Activated T-cell treated with anti-CD3 and anti-CD28 coated beads, Interleukin-2, amount 50 U/mL, for 48 hours (primary cell): ENCODE measurements around the gene ATXN1.
A peak's percentile ranks its signal among the peaks of the same experiment; 100 is the strongest.

Experiments
- DNase-seq, 2 experiments: peaks; one replicate each; pipeline ENCODE4 v3.0.0-alpha.2; 2020

The ATXN1 gene

GRCh38 chr6:16600701-16601100 lies 160.6 kb downstream of the ATXN1 start:
- DNase-seq = no peak

DNA sequence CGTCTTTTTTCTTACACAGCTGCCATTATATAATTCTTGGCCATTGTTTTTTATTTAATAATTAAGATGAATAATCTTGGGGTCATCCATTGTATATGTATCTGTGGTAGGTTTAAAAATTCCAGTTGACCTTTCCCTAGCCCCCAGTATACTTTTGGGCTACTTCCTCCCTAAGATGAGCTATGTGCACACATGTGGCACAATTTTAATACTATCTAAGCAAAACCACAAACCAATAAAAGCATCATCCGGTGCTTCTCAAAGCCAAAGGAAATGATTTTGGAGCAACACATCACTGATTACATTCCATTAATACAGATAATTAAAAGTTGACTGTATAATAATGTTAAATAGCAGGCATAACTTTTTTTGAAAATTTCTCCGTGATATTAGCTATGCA lies 161.2 kb downstream of the ATXN1 start:
- no peak for DNase-seq

DNA sequence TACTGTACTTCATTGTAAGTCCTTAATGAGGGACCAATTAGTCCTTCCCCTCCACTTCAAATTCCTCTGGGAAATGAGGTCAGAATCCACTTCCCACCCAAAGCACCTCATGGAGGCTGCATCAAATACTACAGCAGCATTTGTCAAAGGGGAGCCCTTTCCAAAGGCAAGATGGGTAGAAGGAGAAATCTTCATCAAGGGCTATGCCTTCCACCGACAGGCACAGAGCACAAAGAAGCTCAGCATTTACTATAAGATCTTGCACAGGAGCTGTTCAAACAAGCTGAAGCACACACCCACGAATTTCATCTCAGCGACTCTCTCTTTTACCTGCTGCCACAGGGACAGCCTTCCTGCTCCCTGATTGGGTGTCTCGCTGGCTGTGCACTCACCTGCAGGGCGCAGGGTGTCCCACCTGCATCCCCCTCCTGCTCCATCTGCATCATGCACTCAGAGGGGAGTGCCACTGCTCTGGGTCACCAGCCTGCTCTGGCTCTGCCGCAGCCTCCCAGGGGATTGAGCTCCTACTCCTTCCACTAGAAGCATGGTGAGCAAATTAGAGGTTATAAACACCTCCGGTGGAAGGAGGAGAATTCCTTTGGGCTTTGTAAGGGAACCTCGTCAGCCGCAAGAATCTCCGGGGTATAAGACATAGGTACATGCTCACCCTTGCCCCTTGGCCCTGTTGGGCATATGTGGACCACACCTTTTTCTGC lies 164.5 kb downstream of the ATXN1 start:
- no peak for DNase-seq

DNA sequence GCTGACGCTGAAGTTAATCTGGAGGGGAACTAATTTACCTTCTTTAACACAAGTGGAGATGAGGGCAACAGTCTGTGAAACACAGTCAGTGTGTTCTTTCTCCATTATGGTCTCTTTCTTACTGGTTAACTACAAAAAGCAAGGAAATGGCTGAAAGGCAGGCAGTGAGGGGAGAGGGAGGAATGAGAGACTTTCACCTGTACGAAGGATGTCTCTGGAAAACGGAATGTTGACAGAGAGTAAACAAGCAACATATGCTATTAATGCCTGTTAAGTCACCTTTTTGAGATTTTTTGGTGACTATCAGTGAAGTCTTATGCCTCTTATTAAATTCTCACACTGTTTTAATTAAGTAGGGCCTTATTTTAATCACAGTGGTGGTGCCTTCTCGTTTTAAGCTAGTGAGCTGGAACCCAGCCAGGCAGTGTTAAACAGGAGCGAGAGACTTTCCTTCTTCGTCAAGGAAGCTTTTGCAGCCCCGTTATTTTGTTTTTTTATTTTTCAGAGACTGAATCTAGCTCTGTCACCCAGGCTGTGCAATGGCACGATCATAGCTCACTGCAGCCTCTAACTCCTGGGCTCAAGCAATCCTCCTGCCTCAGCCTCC lies 165.6 kb downstream of the ATXN1 start:
- no peak for DNase-seq

- no peak for DNase-seq
These were observed 166.4 kb downstream of the ATXN1 start for GRCh38 chr6:16594849-16595248.

DNA sequence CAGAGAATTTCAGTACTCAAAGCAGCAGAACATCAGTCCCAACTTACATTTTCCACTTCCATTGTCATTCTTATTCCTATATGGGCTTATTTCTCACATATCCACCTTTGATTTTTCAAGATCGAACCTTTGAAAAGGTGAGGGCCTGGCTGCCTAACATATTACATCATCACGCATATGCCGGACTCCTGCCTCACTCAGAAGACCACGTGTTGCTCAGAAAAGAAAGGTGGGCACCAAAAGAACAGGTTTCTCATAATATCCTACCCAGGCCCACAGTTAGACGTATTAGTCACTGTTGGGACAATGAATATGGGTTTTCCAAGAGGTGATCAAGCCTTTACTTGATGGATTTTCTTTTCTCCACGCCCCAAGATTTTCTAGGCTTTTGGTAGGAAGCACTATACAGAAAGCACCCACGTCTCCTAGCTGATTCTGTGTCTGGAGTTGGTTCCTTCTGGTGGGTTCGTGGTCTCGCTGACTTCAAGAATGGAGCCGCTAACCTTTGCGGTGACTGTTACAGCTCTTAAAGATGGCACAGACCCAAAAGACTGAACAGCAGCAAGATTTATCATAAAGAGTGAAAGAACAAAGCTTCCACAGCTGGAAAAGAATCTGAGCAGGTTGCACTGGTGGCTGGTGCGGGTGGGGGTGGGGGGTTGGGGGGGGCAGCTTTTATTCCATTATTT lies 168.9 kb downstream of the ATXN1 start:
- no peak for DNase-seq

DNA sequence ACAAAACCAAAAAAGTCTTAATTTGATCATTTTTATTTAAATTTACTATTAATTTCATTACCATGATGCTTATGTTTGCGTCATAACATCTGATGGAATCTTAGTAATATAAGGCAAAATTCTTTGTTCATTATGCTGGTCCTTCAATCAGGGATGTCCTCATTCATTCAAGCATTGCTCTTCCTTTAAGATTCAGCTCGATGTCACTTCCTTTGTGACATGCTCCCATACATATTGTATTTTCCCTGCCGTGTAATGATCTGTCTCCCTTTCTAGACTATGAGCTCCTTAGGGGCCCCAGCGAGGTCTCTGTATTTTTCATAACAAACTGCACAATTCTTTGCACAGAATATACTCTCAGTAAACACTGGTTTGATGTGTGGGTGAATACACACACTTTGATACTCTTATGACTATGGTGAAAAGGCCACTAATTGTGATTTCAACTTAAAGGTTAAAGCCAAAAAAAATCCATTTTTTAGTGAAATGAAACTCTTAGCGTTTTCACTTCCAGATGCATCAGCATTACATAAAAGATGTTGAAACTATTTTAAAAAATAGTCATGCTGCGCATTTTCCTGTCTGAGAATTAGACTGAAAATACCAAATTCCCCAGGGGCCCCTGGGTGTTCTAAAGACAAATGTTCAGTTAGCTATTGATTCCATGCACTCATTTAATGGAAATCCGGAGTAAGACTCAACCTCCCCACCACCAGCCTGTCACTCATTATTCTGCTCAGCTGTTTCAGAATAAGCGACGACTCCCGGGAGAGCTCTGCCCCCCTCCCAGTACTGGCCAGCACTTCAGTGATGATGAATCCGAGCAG lies 169.7 kb downstream of the ATXN1 start:
- DNase-seq = peak; percentile 44 to 58

DNA sequence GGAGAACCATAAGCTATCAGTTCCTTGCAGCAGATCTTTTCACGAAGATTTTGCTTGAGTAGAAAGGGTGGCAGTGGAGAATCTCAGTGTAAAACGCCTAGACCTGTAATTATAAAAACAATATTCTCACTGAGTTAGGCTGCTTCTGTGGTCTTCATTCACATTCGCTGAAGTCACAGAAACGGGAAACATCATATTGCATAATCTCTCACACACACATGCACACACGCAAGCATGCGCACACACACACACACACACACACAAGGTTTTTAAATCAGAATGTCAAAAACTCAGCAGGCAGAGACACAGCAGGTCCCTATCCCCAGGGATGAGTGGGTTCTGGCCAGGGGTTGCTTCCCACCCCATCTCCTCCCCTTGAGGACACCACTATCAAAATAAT lies 175.5 kb downstream of the ATXN1 start:
- no peak for DNase-seq

GRCh38 chr6:16583144-16583762 lies 178.0 kb downstream of the ATXN1 start:
- no peak for DNase-seq

DNA sequence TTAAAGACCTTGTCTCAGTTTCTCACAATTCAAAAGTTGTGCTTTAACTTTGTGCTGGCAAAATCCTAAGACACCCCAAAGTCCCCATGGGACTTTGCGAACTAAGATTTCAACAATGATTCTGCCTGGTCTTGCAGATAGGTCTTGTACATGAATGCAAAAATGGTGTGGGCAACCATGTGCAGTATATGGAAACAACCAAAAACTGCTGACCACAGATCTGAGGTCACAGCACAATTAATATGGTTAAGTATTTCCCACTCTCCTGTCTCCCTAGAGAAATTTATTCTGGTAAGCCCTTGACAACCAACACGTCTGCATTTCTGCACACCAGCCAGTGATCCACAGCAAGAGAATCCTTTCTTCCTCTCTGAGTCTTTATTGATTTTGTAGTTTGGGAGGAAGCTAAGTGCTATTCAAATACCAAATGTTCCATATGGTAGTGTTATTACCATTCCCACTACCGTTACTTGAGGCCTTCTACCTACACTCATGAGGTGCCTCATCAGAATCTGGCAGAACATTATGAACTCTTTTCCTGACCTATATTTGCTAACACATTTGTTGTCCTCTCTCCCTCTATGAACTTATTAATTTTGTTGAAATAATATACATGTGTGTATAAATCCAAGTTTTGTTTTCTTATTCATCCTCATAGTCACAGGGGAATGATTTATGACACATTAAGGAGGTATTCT lies 178.7 kb downstream of the ATXN1 start:
- DNase-seq = no peak

- no peak for DNase-seq
These were observed 182.5 kb downstream of the ATXN1 start for GRCh38 chr6:16578695-16579285.

- DNase-seq = no peak
These were observed 184.6 kb downstream of the ATXN1 start for GRCh38 chr6:16576451-16577368.

- no peak for DNase-seq
These were observed 185.6 kb downstream of the ATXN1 start for GRCh38 chr6:16575655-16576054.

DNA sequence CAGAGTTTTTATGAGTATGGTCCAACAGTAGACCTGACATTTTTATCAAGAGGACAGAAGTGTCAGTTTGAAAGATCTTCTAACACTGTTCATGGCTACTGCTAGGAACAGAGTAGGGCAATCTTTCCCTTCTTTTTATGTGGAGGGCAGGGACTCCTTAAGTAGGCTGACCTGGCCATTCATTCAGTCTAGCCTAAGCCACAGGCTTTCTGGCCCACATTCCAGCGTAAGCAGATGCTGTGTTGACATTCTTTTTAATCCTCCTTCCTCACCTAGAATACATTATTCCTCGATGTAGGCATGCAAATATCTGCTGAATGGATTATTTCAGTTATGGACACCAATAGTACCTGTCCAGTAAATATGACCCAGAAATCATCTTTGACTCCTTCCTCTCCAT lies 188.3 kb downstream of the ATXN1 start:
- DNase-seq = no peak

DNA sequence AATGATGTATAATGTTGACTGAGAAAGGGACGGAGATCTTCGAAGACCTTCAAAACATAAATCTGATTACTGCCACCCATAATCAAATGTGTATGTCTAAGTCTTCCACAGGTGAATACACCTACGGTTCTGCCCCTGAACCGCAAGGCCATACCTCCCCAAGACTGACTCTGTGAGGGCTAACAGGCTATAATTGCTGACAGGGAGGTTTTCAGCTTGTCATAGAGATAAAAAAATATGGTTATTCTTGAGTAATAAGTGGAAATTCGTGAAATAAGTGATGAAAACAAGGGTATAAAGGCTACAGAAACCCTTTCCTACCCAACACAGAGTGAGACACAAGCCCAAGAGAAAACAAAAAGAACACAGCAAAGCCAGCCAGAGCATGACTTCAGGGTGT lies 188.9 kb downstream of the ATXN1 start:
- DNase-seq = no peak

- DNase-seq = no peak
These were observed 190.3 kb downstream of the ATXN1 start for GRCh38 chr6:16570946-16571345.

- no peak for DNase-seq
These were observed 191.1 kb downstream of the ATXN1 start for GRCh38 chr6:16570221-16570553.

DNA sequence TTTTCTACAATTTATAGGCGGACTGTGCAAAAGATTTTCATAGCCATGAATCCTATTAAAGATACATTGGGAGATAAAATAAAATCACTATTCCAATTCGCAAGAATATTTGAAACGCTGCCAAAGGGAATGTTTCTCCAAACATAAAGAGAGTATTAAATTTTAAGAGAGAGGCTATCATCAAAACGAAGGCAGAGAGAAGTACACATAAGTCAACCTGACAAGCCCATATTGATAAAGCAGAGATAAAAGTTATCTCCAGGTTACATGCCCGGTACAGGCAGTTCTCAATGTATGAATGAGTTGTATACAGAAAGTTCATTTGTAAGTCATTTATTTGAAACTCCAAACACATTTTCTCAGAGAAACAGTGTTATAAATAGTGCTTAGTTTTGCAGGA lies 193.1 kb downstream of the ATXN1 start:
- DNase-seq = no peak

- no peak for DNase-seq
These were observed 194.2 kb downstream of the ATXN1 start for GRCh38 chr6:16567071-16567470.

DNA sequence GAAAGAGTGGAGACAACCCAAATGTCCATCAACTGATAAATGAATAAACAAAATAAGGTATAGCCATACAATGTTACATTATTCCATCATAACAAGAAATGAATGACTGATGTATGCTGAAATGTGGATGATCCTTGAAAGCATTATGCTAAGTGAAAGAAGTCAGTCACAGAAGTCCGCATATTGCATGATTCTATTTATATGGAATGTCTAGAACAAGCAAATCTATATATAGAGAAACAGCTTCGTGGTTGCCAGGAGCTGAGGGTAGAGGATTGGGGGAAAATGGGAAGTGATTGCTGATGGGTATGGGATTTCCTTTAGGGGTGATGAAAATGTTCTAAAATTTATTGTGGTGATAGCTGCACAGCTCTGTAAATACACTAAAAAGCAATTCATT lies 196.8 kb downstream of the ATXN1 start:
- DNase-seq = no peak
